HG03097 (cell line): ENCODE results near the gene PTCH2.
"Not testable (repeated sequence)": the region's sequence is repeated elsewhere in the genome, so short reads cannot be mapped to it uniquely, and the experiment has no call there.

Experiments used
- ATAC-seq: cut with Tn5 transposase; IDR thresholded peaks from one replicate; pipeline ENCODE4 v1.9.1; 2021; ENCODE audit not compliant: unreplicated experiment, low FRiP score

PTCH2 gene

DNA sequence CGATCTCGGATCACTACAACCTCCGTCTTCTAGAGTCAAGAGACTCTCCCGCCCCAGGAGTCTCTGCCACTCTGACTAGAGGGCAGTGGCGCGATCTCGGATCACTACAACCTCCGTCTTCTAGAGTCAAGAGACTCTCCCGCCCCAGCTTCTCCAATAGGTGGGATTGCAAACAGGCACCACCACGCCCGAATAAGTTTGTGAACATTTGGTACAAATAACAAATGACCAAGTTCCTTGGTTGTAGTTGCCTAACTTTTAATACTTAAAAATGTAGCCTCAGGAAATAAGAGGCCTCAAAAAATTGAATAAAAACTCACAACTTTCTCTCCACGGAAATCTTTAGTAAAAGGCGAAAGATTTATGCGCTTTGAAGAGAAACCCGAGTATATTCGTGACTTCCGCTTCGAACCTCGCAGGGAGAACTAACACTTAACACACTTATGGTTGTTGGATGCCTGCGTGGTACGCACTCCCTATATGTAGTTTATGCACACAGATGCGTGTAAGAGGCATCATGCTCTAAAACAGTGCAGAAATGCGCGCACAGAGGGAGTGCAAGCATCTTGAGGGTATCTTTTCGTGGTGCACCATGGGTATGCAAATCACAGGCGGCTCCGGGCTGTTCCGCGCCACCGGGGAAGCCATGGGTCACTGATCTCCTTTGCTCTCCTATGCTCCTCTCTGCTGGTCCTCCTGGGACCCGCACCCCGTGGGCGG, 23.3 kb downstream of the PTCH2 start:
- ATAC-seq: peak; percentile 72

- no peak for ATAC-seq
Measured at GRCh38 chr1:44819196-44819607, 23.9 kb downstream of the PTCH2 start.

DNA sequence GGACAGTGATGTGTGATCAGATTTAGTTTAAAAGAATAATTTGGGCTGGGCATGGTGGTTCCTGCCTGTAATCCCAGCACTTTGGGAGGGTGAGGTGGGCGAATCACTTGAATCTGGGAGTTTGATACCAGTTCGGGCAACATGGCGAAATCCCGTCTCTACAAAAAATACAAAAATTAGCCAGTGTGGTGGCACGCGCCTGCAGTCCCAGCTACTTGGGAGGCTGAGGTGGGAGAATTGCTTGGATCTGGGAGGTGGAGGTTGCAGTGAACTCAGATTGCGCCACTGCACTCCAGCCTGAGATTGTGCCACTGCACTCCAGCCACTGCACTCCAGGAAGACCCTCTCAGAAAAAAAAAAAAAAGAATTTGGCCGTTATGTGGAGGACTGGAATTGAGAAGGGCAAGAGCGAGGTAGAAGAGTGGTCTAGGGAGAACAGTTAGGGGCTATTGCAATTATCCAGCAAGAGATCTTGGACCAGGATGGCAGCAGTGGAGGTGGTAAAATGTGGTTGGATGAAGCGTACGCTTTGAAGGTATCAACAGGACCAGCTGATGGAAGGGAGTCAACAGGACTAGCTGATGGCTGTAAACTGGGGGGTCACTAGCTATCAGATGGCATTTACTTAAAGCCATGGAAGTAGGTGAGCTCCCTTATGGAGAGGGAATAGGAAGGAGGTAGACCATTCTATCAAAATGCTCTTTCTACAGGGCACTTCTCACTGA, 25.1 kb downstream of the PTCH2 start:
- no peak for ATAC-seq

DNA sequence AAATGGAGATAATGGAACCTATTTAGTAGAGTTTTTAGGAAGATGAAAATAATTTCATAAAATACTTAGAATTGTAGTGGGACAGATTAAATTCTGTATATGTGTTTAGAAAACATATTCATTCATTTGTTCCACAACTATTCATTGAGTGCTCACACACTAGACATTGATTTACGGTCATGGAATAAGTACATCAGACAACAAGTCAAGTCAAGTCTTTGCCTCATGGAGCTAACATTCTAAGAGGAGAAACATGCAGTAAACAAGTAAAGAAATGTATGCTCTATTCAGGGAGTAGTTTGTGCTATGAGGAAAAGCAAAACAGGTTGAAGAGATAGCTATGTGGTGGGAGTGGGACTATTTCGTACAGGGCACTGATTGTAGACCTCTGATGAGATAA, 25.7 kb downstream of the PTCH2 start:
- no peak for ATAC-seq

- not testable (repeated sequence) for ATAC-seq
Measured at GRCh38 chr1:44815926-44816325, 27.1 kb downstream of the PTCH2 start.

- no peak for ATAC-seq
Measured at GRCh38 chr1:44812822-44813543, 30.1 kb downstream of the PTCH2 start.

DNA sequence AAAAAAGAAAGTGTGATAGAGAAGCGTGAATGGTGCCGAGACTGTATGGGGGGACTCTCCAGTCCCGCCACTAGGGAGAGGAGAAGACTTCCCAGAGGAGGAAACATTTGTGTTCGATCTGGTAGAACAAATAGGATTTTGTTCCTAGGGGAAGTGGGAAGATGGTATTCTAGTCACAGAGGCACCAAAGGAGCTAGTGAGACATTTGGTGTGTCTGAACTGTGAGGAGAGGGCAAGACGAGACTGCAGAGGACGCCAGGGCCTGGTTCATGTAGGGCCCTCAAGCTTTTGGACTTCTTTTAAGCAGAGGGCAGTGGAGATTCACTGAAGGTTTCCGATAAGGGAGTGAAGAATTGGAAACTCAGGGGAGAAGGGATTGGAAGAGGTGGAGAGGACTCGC, 31.8 kb downstream of the PTCH2 start:
- no peak for ATAC-seq

DNA sequence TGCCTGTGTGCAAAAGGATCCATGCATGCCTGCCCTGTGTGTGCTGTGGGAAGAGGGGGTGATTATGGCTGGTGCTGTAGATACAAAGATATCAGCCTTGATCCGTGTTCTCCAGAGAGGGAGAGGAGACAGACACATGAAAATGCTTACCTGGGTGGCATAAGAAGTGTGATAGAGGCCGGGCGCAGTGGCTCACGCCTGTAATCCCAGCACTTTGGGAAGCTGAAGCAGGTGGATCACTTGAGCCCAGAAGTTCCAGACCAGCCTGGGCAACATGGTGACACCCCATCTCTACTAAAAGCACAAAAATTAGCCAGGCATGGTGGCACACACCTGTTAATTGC, 32.3 kb downstream of the PTCH2 start:
- ATAC-seq: not testable (repeated sequence)

- ATAC-seq: no peak
Measured at GRCh38 chr1:44810101-44810761, 32.8 kb downstream of the PTCH2 start.

DNA sequence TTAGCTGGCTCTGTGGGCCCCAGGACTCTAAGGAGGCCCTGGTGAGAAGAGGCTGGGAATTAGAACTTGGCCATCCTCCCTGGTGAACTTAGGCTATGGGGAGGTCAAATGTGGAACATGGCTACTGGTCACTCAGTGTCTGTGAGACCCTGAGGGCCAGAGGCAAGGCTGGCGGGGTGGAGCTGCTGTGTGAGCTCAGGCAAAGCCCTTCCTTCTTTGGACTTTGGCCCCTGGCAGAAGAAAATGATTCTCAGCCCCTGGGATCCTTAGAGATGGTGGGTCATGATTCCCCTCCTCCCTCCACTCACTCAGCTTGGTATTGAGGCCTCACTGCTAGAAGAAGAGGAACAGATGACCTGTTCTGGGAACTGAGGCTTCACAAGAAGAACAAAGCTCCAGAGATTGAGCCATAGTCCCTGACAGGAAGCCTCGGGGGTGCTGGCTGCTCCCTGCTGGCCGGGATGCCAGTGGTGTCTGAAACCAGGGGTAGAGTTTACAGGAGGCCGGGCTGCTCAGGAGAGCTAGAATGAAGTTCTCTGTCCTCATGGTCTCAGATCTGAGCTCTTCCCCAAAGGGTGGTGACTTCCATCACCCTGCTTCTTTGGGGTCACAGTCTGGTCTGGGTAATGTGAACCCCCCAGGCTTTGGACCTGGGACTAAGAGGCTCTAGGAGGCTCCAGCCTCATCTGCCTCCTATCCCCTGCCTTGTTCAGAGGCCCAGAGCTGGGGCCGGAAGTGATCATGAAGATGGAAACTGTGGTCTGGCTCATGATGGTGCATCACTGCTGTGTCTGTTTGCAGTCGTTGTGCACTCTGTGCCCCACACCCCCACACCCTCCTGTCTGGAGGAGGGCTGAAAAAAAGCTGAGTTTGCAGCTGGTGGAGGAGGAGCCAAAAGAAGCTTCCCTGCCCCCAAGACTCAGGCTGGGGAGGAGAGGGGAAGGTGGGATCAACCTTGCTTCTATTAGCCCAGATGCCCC, 33.8 kb downstream of the PTCH2 start:
- peak; percentile 29 for ATAC-seq

DNA sequence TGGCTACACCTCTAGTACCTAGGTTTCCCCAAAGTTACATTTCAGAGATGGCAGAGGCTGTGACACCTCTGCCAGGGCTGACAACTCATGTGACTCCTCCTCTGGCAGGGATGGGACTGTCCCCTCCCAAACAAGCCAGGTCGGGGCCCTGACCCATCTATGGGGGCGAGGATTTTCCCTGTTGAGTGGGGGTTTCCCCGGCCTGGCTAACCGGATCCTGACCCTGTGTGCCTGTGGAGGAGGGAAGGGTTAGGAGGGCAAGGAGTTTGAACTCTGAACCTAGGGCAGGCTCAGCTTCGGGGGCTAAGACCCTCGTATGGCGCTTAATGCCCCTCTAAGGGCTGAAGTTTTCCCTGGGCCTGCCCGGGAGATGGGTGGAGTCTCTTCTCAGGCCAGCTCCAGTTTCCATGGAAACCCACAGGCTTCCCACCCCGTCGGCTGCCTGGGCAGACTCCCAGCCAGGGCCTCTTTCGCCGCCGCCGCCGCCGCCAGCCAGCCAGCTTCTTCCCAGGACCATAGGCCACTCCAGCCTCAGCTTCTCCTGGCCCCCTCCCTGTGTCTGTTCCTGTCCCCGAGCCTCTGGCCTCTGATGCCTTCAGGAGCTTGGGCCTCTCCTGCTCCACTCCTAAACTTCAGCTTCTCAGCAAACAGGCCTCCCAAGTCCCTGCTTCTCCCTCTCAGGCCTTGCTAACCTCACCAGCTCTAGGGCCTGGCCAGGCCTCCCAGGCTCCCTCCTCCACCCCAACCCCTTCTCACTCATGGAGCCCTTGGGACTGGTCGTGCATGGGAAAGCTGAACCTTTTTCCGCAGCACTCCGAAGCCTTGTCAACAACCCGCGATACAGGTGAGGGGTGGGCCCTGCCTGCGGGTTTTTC, 34.8 kb downstream of the PTCH2 start, which contains the start of gene BTBD19:
Gene BTBD19 (plus strand): TSS at position 461 of the 875 bp plus-strand sequence. CDS start 298 bp downstream, at position 759.
- no peak for ATAC-seq

DNA sequence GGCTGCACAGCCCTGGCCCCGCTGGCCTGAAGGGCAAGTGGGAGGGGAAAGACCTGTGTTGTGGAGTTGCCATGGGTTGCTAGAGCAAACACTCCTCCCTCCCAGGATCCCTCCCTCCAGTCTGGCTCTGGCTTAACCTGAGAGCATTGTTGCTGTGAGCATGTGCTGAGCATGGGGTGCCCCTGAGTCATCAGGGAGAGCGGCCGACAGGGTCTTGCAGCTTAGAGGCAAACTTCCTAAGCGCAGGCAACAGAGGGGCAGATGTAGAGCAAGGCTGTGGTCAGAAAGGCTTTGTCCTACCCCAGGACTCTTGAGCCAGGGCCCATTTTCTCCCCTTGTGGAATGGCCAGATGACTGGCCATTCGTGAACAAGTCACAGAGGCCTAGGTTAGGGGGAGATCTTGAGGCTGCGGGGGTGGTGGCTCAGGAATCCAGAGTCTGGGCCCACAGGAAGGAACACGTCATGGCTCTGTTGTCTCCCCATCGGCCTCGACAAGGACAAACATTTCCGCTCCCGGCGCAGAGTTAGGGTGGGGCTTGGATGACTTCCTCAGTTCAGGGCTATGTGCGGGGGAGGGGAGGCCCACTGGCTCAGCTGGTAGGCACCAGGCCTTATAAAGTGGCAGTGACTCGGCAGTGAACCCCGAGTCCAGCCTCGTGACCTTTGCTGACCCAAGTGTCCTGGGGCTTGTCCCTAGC, 35.5 kb downstream of the PTCH2 start:
- ATAC-seq: no peak

- ATAC-seq: no peak
Measured at GRCh38 chr1:44806704-44807363, 36.2 kb downstream of the PTCH2 start, which contains the start of gene DYNLT4. TSS of gene DYNLT4 (minus strand) at chr1:44807351. CDS start at chr1:44806668, 683 bp downstream.

DNA sequence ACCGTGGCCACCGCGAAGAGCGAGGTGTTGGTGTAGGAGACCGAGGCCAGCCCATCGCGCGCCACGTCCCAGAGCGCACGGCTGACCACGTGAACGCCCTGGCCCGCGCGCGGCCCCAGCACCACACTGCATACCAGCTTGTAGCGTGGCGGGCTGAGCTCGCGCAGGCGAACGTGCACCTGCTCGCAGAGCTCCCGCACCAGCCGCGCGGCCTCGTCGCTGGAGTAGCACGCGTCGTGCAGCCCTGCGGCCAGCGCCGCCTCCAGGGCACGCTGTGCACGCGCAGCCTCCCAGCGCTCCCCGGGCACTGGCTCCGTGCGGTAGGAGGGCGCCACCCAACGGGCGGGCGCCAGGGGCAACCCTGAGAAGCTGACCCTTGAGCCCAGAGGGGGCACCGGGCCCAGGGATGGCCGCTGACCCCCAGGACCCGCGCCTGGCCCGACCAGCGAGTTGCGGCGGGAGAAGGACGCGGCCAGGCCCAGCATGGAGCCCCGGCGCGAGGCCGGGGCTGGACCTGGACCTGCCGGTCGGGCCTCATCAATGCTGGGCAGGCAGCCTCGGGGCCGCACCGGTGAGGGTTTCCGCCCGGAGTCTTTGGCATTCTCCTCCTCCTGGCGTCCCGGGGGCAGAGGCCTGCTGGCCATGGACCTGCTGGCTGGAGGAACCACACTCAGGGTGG, 36.9 kb downstream of the PTCH2 start:
- no peak for ATAC-seq

DNA sequence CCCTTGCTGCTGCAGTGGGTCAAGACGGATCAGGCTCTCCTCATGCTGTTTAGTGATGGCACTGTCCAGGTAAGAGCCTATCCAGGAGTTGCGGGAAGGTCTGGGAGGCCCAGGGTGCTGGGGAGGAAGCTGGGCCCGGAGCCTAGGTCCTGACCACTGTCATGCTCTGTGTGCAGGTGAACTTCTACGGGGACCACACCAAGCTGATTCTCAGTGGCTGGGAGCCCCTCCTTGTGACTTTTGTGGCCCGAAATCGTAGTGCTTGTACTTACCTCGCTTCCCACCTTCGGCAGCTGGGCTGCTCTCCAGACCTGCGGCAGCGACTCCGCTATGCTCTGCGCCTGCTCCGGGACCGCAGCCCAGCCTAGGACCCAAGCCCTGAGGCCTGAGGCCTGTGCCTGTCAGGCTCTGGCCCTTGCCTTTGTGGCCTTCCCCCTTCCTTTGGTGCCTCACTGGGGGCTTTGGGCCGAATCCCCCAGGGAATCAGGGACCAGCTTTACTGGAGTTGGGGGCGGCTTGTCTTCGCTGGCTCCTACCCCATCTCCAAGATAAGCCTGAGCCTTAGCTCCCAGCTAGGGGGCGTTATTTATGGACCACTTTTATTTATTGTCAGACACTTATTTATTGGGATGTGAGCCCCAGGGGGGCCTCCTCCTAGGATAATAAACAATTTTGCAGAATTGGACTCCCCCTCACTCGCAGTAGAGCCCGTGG, 37.6 kb downstream of the PTCH2 start:
- no peak for ATAC-seq

GRCh38 chr1:44803312-44804095, 39.5 kb downstream of the PTCH2 start:
- no peak for ATAC-seq
